Measurements from ENCODE around the gene PRDM15.

GRCh38 chr21:41825881-41826280 lies 53.3 kb downstream of the PRDM15 start:
- TF ChIP-seq POLR2AphosphoS5 (IDR thresholded peaks at IDR 0.05; ENCODE audit: low read depth, low read length) (no peak), CTCF (IDR thresholded peaks at IDR 0.05) (no peak), REST (IDR thresholded peaks at IDR 0.05; ENCODE audit: insufficient read depth in 1 of 2, low read depth in 2 of 2, low read length in 1 of 2) (no peak), TCF7L2 (IDR thresholded peaks at IDR 0.05; ENCODE audit: low read depth, low read length) (no peak), SIN3A (IDR thresholded peaks at IDR 0.05; ENCODE audit: borderline replicate concordance, insufficient read depth, low read depth, low read length) (no peak)
